Peyer's patch (tissue), 4 donors: ENCODE data around the gene LYZL2. TPM values are rescaled to one million over a fixed set of nuclear protein-coding genes. Genes with fewer than 3 reads are reported as not detected.
"Not testable (repeated sequence)": the region's sequence is repeated elsewhere in the genome, so short reads cannot be mapped to it uniquely, and the experiment has no call there.

ENCODE experiments used
- DNase-seq, 3 donors: peaks; one replicate each; pipeline ENCODE4 v3.0.0-alpha.2; 2017 to 2019
- H3K27ac ChIP-seq, 4 donors: fragments of 200-600 bp; sonication (generic); one replicate each; pipeline ENCODE4 v1.5.1; 2016 to 2019
- H3K27me3 ChIP-seq, 2 donors: fragments of 200-600 bp; sonication (generic); one replicate each; pipeline ENCODE4 v1.5.1; 2019
- H3K36me3 ChIP-seq, 3 donors: fragments of 200-600 bp; sonication (generic); one replicate each; pipeline ENCODE4 v1.5.1; 2016 to 2019
- H3K4me1 ChIP-seq, 4 donors: fragments of 200-600 bp; sonication (generic); one replicate each; pipeline ENCODE4 v1.5.1; 2016 to 2019
- H3K4me3 ChIP-seq, 4 donors: fragments of 200-600 bp; sonication (generic); 1 replicate in 3 of 4; 2 replicates in 1 of 4; pipeline ENCODE4 v1.5.1; 2016 to 2019; ENCODE audit warnings: mild to moderate bottlenecking in 1 of 4
- H3K9me3 ChIP-seq, 4 donors: fragments of 200-600 bp; sonication (generic); one replicate each; pipeline ENCODE4 v1.5.1; 2016 to 2019; ENCODE audit warnings: mild to moderate bottlenecking in 1 of 4
- CTCF ChIP-seq, 6 experiments: fragments of 450-650 bp in 4 of 6; fragments of 200-600 bp in 2 of 6; sonication (generic) in 1 of 6; IDR thresholded peaks; one replicate each; pipeline ENCODE4 v1.5.1; 2017 to 2019; ENCODE audit warnings: antibody characterized with exemption in 6 of 6, mild to moderate bottlenecking in 3 of 6, moderate library complexity in 1 of 6
- POLR2A ChIP-seq, 2 donors: fragments of 450-650 bp; IDR thresholded peaks; one replicate each; pipeline ENCODE4 v1.5.1; 2017; ENCODE audit warnings: antibody characterized with exemption in 2 of 2, mild to moderate bottlenecking in 2 of 2, moderate library complexity in 2 of 2
- total RNA-seq, 4 donors: library from RNA; depleted of rRNA; stranded (reverse); fragments of >200 nt; gene quantifications; one replicate each; pipeline ENCODE4 v1.1.0, GENCODE V29; 2016

LYZL2 gene
- total RNA-seq, 4 donors from 2014 or later: not detected

- no peak overlapping the region for H3K27ac ChIP-seq
- no peak overlapping the region for H3K4me3 ChIP-seq
- no peaks in the 10 kb centered on the region for H3K36me3 ChIP-seq
- no peaks in the 10 kb centered on the region for H3K4me1 ChIP-seq
- DNase-seq: no peak
- no peaks in the 10 kb centered on the region for H3K9me3 ChIP-seq
- no peak for TF ChIP-seq POLR2A (IDR thresholded peaks at IDR 0.05)
- no peak for TF ChIP-seq CTCF (IDR thresholded peaks at IDR 0.05)
- no peaks in the 10 kb centered on the region for H3K27me3 ChIP-seq
Measured at GRCh38 chr10:30600005-30600404, 29.5 kb downstream of the LYZL2 start.

- TF ChIP-seq CTCF (IDR thresholded peaks at IDR 0.05) (no peak), POLR2A (IDR thresholded peaks at IDR 0.05) (no peak)
Measured at GRCh38 chr10:30598105-30598776, 31.3 kb downstream of the LYZL2 start.

GRCh38 chr10:30597433-30597824 lies 32.1 kb downstream of the LYZL2 start:
- not testable (repeated sequence) for DNase-seq, H3K27me3 ChIP-seq

More at GRCh38 chr10:30598105-30598776, 31.3 kb downstream of the LYZL2 start:
- H3K36me3 ChIP-seq: no peaks in the 10 kb centered on the region
- no peak overlapping the region for H3K27ac ChIP-seq
- no peaks in the 10 kb centered on the region for H3K9me3 ChIP-seq
- no peaks in the 10 kb centered on the region for H3K27me3 ChIP-seq
- H3K4me3 ChIP-seq: no peak overlapping the region
- H3K4me1 ChIP-seq: no peaks in the 10 kb centered on the region
- DNase-seq: no peak

GRCh38 chr10:30596493-30597432 lies 32.8 kb downstream of the LYZL2 start:
- H3K9me3 ChIP-seq, H3K27me3 ChIP-seq, H3K27ac ChIP-seq, H3K36me3 ChIP-seq, H3K4me3 ChIP-seq, H3K4me1 ChIP-seq, DNase-seq: not testable (repeated sequence)

More at GRCh38 chr10:30597433-30597824, 32.1 kb downstream of the LYZL2 start:
- H3K27ac ChIP-seq, H3K9me3 ChIP-seq, H3K4me3 ChIP-seq, H3K4me1 ChIP-seq, H3K36me3 ChIP-seq: not testable (repeated sequence)

- DNase-seq: no peak
- TF ChIP-seq CTCF (IDR thresholded peaks at IDR 0.05): no peak
- no peak for TF ChIP-seq POLR2A (IDR thresholded peaks at IDR 0.05)
- Histone ChIP-seq H3K9me3 (no peaks in the 10 kb centered on the region), H3K4me3 (no peak overlapping the region), H3K27ac (no peak overlapping the region), H3K27me3 (no peaks in the 10 kb centered on the region), H3K36me3 (no peaks in the 10 kb centered on the region), H3K4me1 (no peaks in the 10 kb centered on the region)
Measured at GRCh38 chr10:30596013-30596412, 33.5 kb downstream of the LYZL2 start.

GRCh38 chr10:30594077-30594476 lies 35.5 kb downstream of the LYZL2 start:
- Histone ChIP-seq H3K27ac (no peak overlapping the region), H3K36me3 (no peaks in the 10 kb centered on the region), H3K4me1 (no peaks in the 10 kb centered on the region), H3K27me3 (no peaks in the 10 kb centered on the region), H3K4me3 (no peak overlapping the region), H3K9me3 (no peaks in the 10 kb centered on the region)
- no peak for DNase-seq
- TF ChIP-seq CTCF (IDR thresholded peaks at IDR 0.05) (no peak), POLR2A (IDR thresholded peaks at IDR 0.05) (no peak)

GRCh38 chr10:30592770-30593169 lies 36.8 kb downstream of the LYZL2 start:
- not testable (repeated sequence) for H3K27me3 ChIP-seq, H3K9me3 ChIP-seq, H3K4me3 ChIP-seq, H3K4me1 ChIP-seq, H3K36me3 ChIP-seq, H3K27ac ChIP-seq, DNase-seq
